Measurements from ENCODE around the gene BBIP1.
"Not testable (repeated sequence)": the region's sequence is repeated elsewhere in the genome, so short reads cannot be mapped to it uniquely, and the experiment has no call there.

GRCh38 chr10:110867011-110867806, 51.8 kb downstream of the BBIP1 start:
- not testable (repeated sequence) for TF ChIP-seq CTCF (IDR thresholded peaks at IDR 0.05 in 4 of 5, conservative IDR thresholded peaks at IDR 0.05 in 1 of 5); POLR2A (IDR thresholded peaks at IDR 0.05)
